Measurements from ENCODE around the gene RAB30. TPM values are rescaled to one million over a fixed set of nuclear protein-coding genes. Genes with fewer than 3 reads are reported as not detected.

The RAB30 gene
- total RNA-seq, 4 donors from 2014 or later = 14.1 to 38.1 (median 24.4) TPM

DNA sequence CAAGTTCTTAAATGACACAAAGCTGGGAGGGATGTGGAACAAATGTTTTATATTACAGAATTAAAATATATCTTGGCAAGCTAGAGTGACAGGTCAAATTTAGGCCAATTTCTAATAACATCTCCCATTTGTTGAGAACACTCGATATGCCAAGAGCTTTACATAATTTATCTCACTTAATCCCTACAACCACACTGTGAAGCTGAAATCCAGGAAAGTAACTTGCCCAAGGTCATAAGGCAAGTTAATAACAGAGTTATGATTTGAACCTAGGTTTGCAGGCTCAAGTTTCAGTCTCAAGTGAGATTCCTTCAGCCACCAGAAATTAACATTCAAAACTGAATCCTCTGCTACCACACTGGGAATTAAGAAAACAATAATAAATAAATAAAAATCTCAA lies 38.3 kb downstream of the RAB30 start:
- Histone ChIP-seq H3K9me3 (no peaks in the 10 kb centered on the region), H3K36me3 (no peaks in the 10 kb centered on the region), H3K4me3 (peak overlapping the region; percentile 30), H3K27me3 (no peaks in the 10 kb centered on the region), H3K27ac (peak overlapping the region; percentile 81), H3K4me1 (peaks cover 50% of the 10 kb centered on the region)
- 21% methylated on average over 1 of the region's 1 CpG for WGBS
- no peak for DNase-seq (ENCODE audit: low spot score in 2 of 2)
- TF ChIP-seq POLR2A (IDR thresholded peaks at IDR 0.05) (no peak), EP300 (IDR thresholded peaks at IDR 0.05) (no peak), POLR2AphosphoS5 (IDR thresholded peaks at IDR 0.05) (no peak), CTCF (IDR thresholded peaks at IDR 0.05) (no peak)

- Histone ChIP-seq H3K27me3 (no peaks in the 10 kb centered on the region), H3K4me3 (no peak overlapping the region), H3K27ac (peak overlapping the region; percentile 23), H3K36me3 (no peaks in the 10 kb centered on the region), H3K9me3 (no peaks in the 10 kb centered on the region), H3K4me1 (peaks cover 48% of the 10 kb centered on the region)
- DNase-seq (ENCODE audit: low spot score in 2 of 2) = no peak
- WGBS = 75% methylated on average over 4 of the region's 4 CpGs
- TF ChIP-seq POLR2AphosphoS5 (IDR thresholded peaks at IDR 0.05) (no peak), POLR2A (IDR thresholded peaks at IDR 0.05) (no peak), EP300 (IDR thresholded peaks at IDR 0.05) (no peak), CTCF (IDR thresholded peaks at IDR 0.05) (no peak)
Observed at GRCh38 chr11:83031127-83031526, 40.6 kb downstream of the RAB30 start.

DNA sequence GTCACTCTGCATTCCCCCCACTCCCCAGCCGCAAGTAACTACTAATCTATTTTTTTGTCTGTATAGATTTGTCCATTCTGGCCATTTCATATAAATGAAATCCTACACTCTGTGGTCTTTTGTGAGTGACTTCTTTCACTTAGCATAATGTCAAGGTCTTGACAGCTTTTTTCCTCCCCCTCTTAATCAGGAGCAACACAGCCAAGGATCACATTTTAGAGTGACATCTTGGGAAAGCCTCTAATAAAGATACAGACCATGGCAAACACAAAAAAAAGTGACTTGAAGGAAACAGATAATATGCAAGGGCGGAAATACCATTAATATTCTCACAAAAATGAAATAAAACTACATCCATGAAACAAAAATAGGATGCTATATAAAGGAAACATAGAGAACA lies 43.9 kb downstream of the RAB30 start:
- no peak overlapping the region for H3K4me3 ChIP-seq
- no peaks in the 10 kb centered on the region for H3K9me3 ChIP-seq
- no peak overlapping the region for H3K27ac ChIP-seq
- H3K4me1 ChIP-seq = peaks cover 46% of the 10 kb centered on the region
- no peak for DNase-seq (ENCODE audit: low spot score in 2 of 2)
- H3K36me3 ChIP-seq = no peaks in the 10 kb centered on the region
- WGBS = 94% methylated on average over 2 of the region's 2 CpGs
- no peak for TF ChIP-seq POLR2AphosphoS5 (IDR thresholded peaks at IDR 0.05)
- no peak for TF ChIP-seq CTCF (IDR thresholded peaks at IDR 0.05)
- no peak for TF ChIP-seq EP300 (IDR thresholded peaks at IDR 0.05)
- no peak for TF ChIP-seq POLR2A (IDR thresholded peaks at IDR 0.05)
- no peaks in the 10 kb centered on the region for H3K27me3 ChIP-seq

DNA sequence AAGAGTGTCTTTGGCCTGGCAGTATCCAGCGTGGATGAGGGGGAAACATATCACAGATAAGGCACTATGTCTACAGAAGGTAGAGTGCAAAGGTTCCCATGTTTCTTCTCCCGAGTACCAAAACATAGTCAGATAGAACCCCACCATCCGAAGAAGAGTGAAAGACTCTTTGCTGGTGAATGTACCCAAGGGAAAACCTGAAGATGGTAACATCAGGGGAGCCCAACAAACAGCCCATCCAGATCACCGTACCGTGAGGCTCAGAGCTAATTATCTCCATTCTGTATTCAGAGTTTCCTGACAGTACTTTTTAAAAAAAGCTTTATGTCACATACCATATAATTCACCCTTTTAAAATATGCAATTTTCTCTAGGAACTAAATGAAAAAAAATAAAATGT lies 44.4 kb downstream of the RAB30 start:
- H3K27me3 ChIP-seq = no peaks in the 10 kb centered on the region
- no peak overlapping the region for H3K4me3 ChIP-seq
- no peaks in the 10 kb centered on the region for H3K9me3 ChIP-seq
- WGBS = 95% methylated on average over 5 of the region's 5 CpGs
- no peak for TF ChIP-seq POLR2A (IDR thresholded peaks at IDR 0.05)
- TF ChIP-seq CTCF (IDR thresholded peaks at IDR 0.05) = no peak
- no peak for TF ChIP-seq POLR2AphosphoS5 (IDR thresholded peaks at IDR 0.05)
- TF ChIP-seq EP300 (IDR thresholded peaks at IDR 0.05) = no peak
- peaks cover 43% of the 10 kb centered on the region for H3K4me1 ChIP-seq
- no peak for DNase-seq (ENCODE audit: low spot score in 2 of 2)
- no peaks in the 10 kb centered on the region for H3K36me3 ChIP-seq
- no peak overlapping the region for H3K27ac ChIP-seq

DNA sequence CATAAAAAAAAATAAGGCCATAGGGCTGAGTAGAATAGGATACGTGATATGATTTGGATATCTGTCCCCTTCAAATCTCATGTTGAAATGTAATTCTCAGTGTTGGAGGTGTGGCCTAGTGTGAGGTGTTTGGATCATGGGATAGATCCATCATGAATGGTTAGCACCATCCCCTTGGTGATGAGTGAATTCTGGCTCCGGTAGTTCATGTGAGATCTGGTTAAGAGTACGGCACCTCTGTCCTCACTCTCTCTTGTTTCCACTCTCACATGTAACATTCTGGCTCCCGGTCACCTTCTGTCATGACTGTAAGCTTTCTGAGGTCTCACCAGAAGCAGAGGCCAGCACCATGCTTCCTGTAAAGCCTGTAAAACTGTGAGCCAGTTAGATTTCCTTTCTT lies 45.5 kb downstream of the RAB30 start:
- H3K27me3 ChIP-seq = no peaks in the 10 kb centered on the region
- no peak for DNase-seq (ENCODE audit: low spot score in 2 of 2)
- no peaks in the 10 kb centered on the region for H3K36me3 ChIP-seq
- H3K4me1 ChIP-seq = peaks cover 39% of the 10 kb centered on the region
- H3K27ac ChIP-seq = no peak overlapping the region
- H3K9me3 ChIP-seq = no peaks in the 10 kb centered on the region
- 96% methylated on average over 4 of the region's 4 CpGs for WGBS
- TF ChIP-seq CTCF (IDR thresholded peaks at IDR 0.05) = no peak
- no peak for TF ChIP-seq POLR2A (IDR thresholded peaks at IDR 0.05)
- no peak overlapping the region for H3K4me3 ChIP-seq

All from suprapubic skin (tissue), 4 donors.